Measurements from ENCODE around the gene TMEM200A.

TMEM200A gene

DNA sequence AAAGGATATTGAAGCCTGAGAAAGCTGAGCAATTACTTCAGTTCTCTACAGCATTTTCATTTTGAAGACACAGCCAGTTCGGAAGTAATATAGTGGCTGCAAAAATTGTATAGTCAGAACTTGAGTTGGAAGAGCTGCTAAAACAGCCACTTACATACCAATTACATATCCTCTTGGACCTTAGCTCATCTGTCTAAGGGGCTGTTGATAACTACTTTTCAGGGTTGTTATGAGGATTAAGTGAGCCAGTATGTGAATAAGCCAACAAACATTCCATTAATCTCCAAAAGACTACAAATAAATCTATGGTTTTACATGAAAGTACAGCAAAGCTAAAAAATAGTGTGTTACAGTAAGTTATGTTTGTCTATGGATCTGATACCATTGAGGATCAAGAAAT is 59.7 kb downstream of the TMEM200A start:
- no CpG with 5 or more reads among the region's 1 CpG for WGBS, 2 donors (ENCODE audit: extremely low coverage in 2 of 2, insufficient read length in 2 of 2, insufficient replicate concordance in 1 of 2)
- H4K91ac ChIP-seq (ENCODE audit: low read depth, low read length, poor library complexity): no peak overlapping the region
- no peak overlapping the region for H2AFZ ChIP-seq (ENCODE audit: low read length)
- no peak for DNase-seq (ENCODE audit: low spot score)
- H2BK120ac ChIP-seq (ENCODE audit: low read depth, low read length): no peak overlapping the region
- no peak overlapping the region for H3K4me3 ChIP-seq (ENCODE audit: low read length in 2 of 2)
- H2BK12ac ChIP-seq (ENCODE audit: low read length): no peak overlapping the region
- H3K4ac ChIP-seq (ENCODE audit: low read length): no peak overlapping the region
- H3K27me3 ChIP-seq (ENCODE audit: control insufficient read depth in 3 of 3, insufficient read depth in 3 of 3, low read depth in 1 of 3, low read length in 3 of 3): no peaks in the 10 kb centered on the region
- H2BK15ac ChIP-seq (ENCODE audit: low read length): no peak overlapping the region
- no peaks in the 10 kb centered on the region for H3K36me3 ChIP-seq (replicated peaks in 1 of 2; ENCODE audit: control insufficient read depth in 2 of 2, insufficient read depth in 2 of 2, low read length in 2 of 2)
- H4K8ac ChIP-seq (ENCODE audit: low read depth, low read length): no peak overlapping the region
- no peak overlapping the region for H3K27ac ChIP-seq (replicated peaks; ENCODE audit: low read length)
- H3K14ac ChIP-seq (ENCODE audit: low read length): no peak overlapping the region
- no peak overlapping the region for H2AK5ac ChIP-seq (ENCODE audit: low read depth, low read length)
- H3K9me3 ChIP-seq (replicated peaks in 1 of 2; ENCODE audit: control insufficient read depth in 2 of 2, insufficient read depth in 1 of 2, low read depth in 1 of 2, low read length in 2 of 2): no peaks in the 10 kb centered on the region
- H3K9ac ChIP-seq (ENCODE audit: low read depth, low read length, poor library complexity): no peak overlapping the region
- no peaks in the 10 kb centered on the region for H3K79me1 ChIP-seq (ENCODE audit: low read depth, low read length)
- no peak overlapping the region for H3K23ac ChIP-seq (ENCODE audit: low read depth, low read length, poor library complexity)
- H3K4me2 ChIP-seq (ENCODE audit: insufficient read depth, low read length, poor library complexity, severe bottlenecking): no peak overlapping the region
- peaks cover 0 to 5% of the 10 kb centered on the region in 2 donors for H3K4me1 ChIP-seq (ENCODE audit: control insufficient read depth in 2 of 2, insufficient read depth in 1 of 2, low read depth in 1 of 2, low read length in 2 of 2)
- H2BK5ac ChIP-seq (ENCODE audit: low read length): no peak overlapping the region
- H3K18ac ChIP-seq (ENCODE audit: low read length): no peak overlapping the region

DNA sequence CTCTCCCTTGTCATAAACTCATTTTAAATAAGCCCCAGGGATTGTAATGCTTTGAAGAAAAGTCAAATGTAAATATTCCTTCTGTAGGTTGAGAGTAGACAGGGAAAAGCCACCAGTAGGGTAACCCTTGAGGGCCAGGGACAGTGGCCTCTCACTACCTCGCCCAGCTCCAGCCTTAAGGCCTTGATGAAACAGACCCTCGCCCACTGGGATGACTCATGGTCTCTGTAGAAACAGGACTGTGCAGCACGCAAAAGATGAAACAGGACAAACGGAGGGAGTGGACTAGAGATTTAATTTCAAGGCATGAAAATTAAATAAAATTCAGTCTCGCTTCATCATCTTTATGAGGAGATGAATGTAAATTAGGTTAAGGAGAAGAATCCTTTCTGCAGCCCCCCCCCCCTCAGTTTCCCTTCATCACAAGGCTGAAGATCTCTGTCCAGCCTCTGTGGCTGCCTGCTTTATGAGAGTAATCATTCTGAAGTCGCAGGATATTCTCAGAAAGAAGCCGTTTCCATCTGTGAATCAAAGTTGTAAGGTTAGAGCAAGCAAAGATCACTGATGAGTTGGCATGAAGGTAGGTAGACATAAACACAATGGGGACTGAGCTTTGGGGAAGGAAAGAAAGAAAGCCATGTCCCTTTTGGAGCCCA is 60.4 kb downstream of the TMEM200A start:
- no peak overlapping the region for H2BK5ac ChIP-seq (ENCODE audit: low read length)
- no peak overlapping the region for H3K23ac ChIP-seq (ENCODE audit: low read depth, low read length, poor library complexity)
- H4K8ac ChIP-seq (ENCODE audit: low read depth, low read length): no peak overlapping the region
- no peak for DNase-seq (ENCODE audit: low spot score)
- H2AFZ ChIP-seq (ENCODE audit: low read length): no peak overlapping the region
- H2AK5ac ChIP-seq (ENCODE audit: low read depth, low read length): no peak overlapping the region
- peaks cover 0 to 3% of the 10 kb centered on the region in 2 donors for H3K4me1 ChIP-seq (ENCODE audit: control insufficient read depth in 2 of 2, insufficient read depth in 1 of 2, low read depth in 1 of 2, low read length in 2 of 2)
- H4K91ac ChIP-seq (ENCODE audit: low read depth, low read length, poor library complexity): no peak overlapping the region
- H3K27me3 ChIP-seq (ENCODE audit: control insufficient read depth in 3 of 3, insufficient read depth in 3 of 3, low read depth in 1 of 3, low read length in 3 of 3): no peaks in the 10 kb centered on the region
- no peak overlapping the region for H3K27ac ChIP-seq (replicated peaks; ENCODE audit: low read length)
- no peaks in the 10 kb centered on the region for H3K79me1 ChIP-seq (ENCODE audit: low read depth, low read length)
- H3K4me2 ChIP-seq (ENCODE audit: insufficient read depth, low read length, poor library complexity, severe bottlenecking): no peak overlapping the region
- no CpG with 5 or more reads among the region's 7 CpGs for WGBS, 2 donors (ENCODE audit: extremely low coverage in 2 of 2, insufficient read length in 2 of 2, insufficient replicate concordance in 1 of 2)
- no peak overlapping the region for H2BK15ac ChIP-seq (ENCODE audit: low read length)
- no peak overlapping the region for H3K4me3 ChIP-seq (ENCODE audit: low read length in 2 of 2)
- H2BK120ac ChIP-seq (ENCODE audit: low read depth, low read length): no peak overlapping the region
- H3K14ac ChIP-seq (ENCODE audit: low read length): no peak overlapping the region
- H3K36me3 ChIP-seq (replicated peaks in 1 of 2; ENCODE audit: control insufficient read depth in 2 of 2, insufficient read depth in 2 of 2, low read length in 2 of 2): no peaks in the 10 kb centered on the region
- no peak overlapping the region for H2BK12ac ChIP-seq (ENCODE audit: low read length)
- H3K4ac ChIP-seq (ENCODE audit: low read length): no peak overlapping the region
- no peak overlapping the region for H3K9ac ChIP-seq (ENCODE audit: low read depth, low read length, poor library complexity)
- no peak overlapping the region for H3K18ac ChIP-seq (ENCODE audit: low read length)
- H3K9me3 ChIP-seq (replicated peaks in 1 of 2; ENCODE audit: control insufficient read depth in 2 of 2, insufficient read depth in 1 of 2, low read depth in 1 of 2, low read length in 2 of 2): no peaks in the 10 kb centered on the region

GRCh38 chr6:130431346-130431852 is 65.6 kb downstream of the TMEM200A start:
- H3K27me3 ChIP-seq (ENCODE audit: control insufficient read depth in 3 of 3, insufficient read depth in 3 of 3, low read depth in 1 of 3, low read length in 3 of 3): no peaks in the 10 kb centered on the region
- no peak overlapping the region for H2BK120ac ChIP-seq (ENCODE audit: low read depth, low read length)
- no peak overlapping the region for H2BK15ac ChIP-seq (ENCODE audit: low read length)
- H2BK5ac ChIP-seq (ENCODE audit: low read length): no peak overlapping the region
- H3K9ac ChIP-seq (ENCODE audit: low read depth, low read length, poor library complexity): no peak overlapping the region
- no peak overlapping the region for H3K4ac ChIP-seq (ENCODE audit: low read length)
- H3K4me3 ChIP-seq (ENCODE audit: low read length in 2 of 2): no peak overlapping the region
- no peak overlapping the region for H3K18ac ChIP-seq (ENCODE audit: low read length)
- H4K91ac ChIP-seq (ENCODE audit: low read depth, low read length, poor library complexity): no peak overlapping the region
- DNase-seq (ENCODE audit: low spot score): no peak
- no peaks in the 10 kb centered on the region for H3K79me1 ChIP-seq (ENCODE audit: low read depth, low read length)
- no peak overlapping the region for H3K27ac ChIP-seq (replicated peaks; ENCODE audit: low read length)
- H3K4me2 ChIP-seq (ENCODE audit: insufficient read depth, low read length, poor library complexity, severe bottlenecking): no peak overlapping the region
- no peak overlapping the region for H2AK5ac ChIP-seq (ENCODE audit: low read depth, low read length)
- no peak overlapping the region for H2BK12ac ChIP-seq (ENCODE audit: low read length)
- WGBS, 2 donors (ENCODE audit: extremely low coverage in 2 of 2, insufficient read length in 2 of 2, insufficient replicate concordance in 1 of 2): no CpG with 5 or more reads among the region's 4 CpGs
- no peak overlapping the region for H4K8ac ChIP-seq (ENCODE audit: low read depth, low read length)
- no peaks in the 10 kb centered on the region for H3K9me3 ChIP-seq (replicated peaks in 1 of 2; ENCODE audit: control insufficient read depth in 2 of 2, insufficient read depth in 1 of 2, low read depth in 1 of 2, low read length in 2 of 2)
- H3K36me3 ChIP-seq (replicated peaks in 1 of 2; ENCODE audit: control insufficient read depth in 2 of 2, insufficient read depth in 2 of 2, low read length in 2 of 2): no peaks in the 10 kb centered on the region
- H2AFZ ChIP-seq (ENCODE audit: low read length): no peak overlapping the region
- H3K23ac ChIP-seq (ENCODE audit: low read depth, low read length, poor library complexity): no peak overlapping the region
- H3K14ac ChIP-seq (ENCODE audit: low read length): no peak overlapping the region
- peaks cover 0 to 2% of the 10 kb centered on the region in 2 donors for H3K4me1 ChIP-seq (ENCODE audit: control insufficient read depth in 2 of 2, insufficient read depth in 1 of 2, low read depth in 1 of 2, low read length in 2 of 2)

GRCh38 chr6:130432838-130433237 is 67.0 kb downstream of the TMEM200A start:
- no peak overlapping the region for H3K27ac ChIP-seq (replicated peaks; ENCODE audit: low read length)
- H3K14ac ChIP-seq (ENCODE audit: low read length): no peak overlapping the region
- no peak overlapping the region for H3K4me3 ChIP-seq (ENCODE audit: low read length in 2 of 2)
- H3K9me3 ChIP-seq (replicated peaks in 1 of 2; ENCODE audit: control insufficient read depth in 2 of 2, insufficient read depth in 1 of 2, low read depth in 1 of 2, low read length in 2 of 2): no peaks in the 10 kb centered on the region
- H2AFZ ChIP-seq (ENCODE audit: low read length): no peak overlapping the region
- no peaks in the 10 kb centered on the region for H3K79me1 ChIP-seq (ENCODE audit: low read depth, low read length)
- no peaks in the 10 kb centered on the region for H3K36me3 ChIP-seq (replicated peaks in 1 of 2; ENCODE audit: control insufficient read depth in 2 of 2, insufficient read depth in 2 of 2, low read length in 2 of 2)
- H3K9ac ChIP-seq (ENCODE audit: low read depth, low read length, poor library complexity): no peak overlapping the region
- no peak overlapping the region for H2AK5ac ChIP-seq (ENCODE audit: low read depth, low read length)
- no peak overlapping the region for H3K4me2 ChIP-seq (ENCODE audit: insufficient read depth, low read length, poor library complexity, severe bottlenecking)
- no peak overlapping the region for H2BK12ac ChIP-seq (ENCODE audit: low read length)
- no peak overlapping the region for H3K4ac ChIP-seq (ENCODE audit: low read length)
- no peak overlapping the region for H4K91ac ChIP-seq (ENCODE audit: low read depth, low read length, poor library complexity)
- no peak for DNase-seq (ENCODE audit: low spot score)
- no peak overlapping the region for H3K23ac ChIP-seq (ENCODE audit: low read depth, low read length, poor library complexity)
- no peak overlapping the region for H3K18ac ChIP-seq (ENCODE audit: low read length)
- no peaks in the 10 kb centered on the region for H3K27me3 ChIP-seq (ENCODE audit: control insufficient read depth in 3 of 3, insufficient read depth in 3 of 3, low read depth in 1 of 3, low read length in 3 of 3)
- no peak overlapping the region for H2BK5ac ChIP-seq (ENCODE audit: low read length)
- WGBS, 2 donors (ENCODE audit: extremely low coverage in 2 of 2, insufficient read length in 2 of 2, insufficient replicate concordance in 1 of 2): no CpG with 5 or more reads among the region's 4 CpGs
- peaks cover 0 to 2% of the 10 kb centered on the region in 2 donors for H3K4me1 ChIP-seq (ENCODE audit: control insufficient read depth in 2 of 2, insufficient read depth in 1 of 2, low read depth in 1 of 2, low read length in 2 of 2)
- no peak overlapping the region for H4K8ac ChIP-seq (ENCODE audit: low read depth, low read length)
- no peak overlapping the region for H2BK120ac ChIP-seq (ENCODE audit: low read depth, low read length)
- no peak overlapping the region for H2BK15ac ChIP-seq (ENCODE audit: low read length)

Measured in neuronal stem cell (in vitro differentiated cells).